HG03558 (cell line): ENCODE data around the gene PPP1R1A.

Experiments
- ATAC-seq: cut with Tn5 transposase; IDR thresholded peaks from one replicate; pipeline ENCODE4 v1.9.1; 2021; ENCODE audit warnings: moderate number of reproducible peaks; ENCODE audit not compliant: unreplicated experiment; ENCODE audit errors: extremely low read depth

PPP1R1A gene

DNA sequence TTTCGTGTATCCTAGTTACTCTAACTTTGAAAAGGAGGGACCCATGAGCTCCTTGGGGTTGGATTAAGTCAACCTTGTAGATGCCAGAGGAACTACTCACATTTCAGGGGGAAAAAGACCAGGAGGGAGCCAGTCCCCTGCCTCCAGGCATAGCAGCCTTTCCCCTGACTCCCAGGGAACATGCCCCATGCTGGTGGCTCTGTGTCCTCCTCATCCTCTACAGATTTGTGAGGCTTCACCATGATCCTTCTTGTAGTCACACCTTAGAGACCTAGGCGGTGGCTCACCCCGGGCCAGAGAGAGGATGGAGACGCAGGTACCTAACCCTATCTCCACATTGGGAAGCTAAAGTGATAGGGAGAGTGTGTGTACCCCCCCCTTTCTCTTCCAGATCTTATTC is 16.0 kb upstream of the PPP1R1A start:
- no peak for ATAC-seq

DNA sequence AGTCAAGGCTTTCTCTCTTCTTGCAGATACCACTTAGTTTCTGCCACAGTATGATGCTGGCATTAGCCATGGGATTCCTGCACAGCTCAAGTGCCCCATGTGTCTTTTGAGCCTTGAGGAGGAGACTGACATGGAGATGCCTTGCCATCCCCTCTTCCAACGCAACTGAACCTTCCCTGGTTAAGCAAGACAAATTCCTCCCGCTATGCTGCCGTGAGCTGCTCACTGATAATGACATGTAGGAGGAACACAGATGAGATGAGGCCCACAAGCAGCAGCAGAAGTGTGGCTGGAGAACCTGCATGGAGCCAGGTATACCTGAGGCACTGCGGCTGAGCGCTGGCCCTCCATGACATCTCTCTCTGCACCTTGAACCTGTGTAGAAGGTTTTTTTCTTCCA is 15.4 kb upstream of the PPP1R1A start:
- no peak for ATAC-seq

DNA sequence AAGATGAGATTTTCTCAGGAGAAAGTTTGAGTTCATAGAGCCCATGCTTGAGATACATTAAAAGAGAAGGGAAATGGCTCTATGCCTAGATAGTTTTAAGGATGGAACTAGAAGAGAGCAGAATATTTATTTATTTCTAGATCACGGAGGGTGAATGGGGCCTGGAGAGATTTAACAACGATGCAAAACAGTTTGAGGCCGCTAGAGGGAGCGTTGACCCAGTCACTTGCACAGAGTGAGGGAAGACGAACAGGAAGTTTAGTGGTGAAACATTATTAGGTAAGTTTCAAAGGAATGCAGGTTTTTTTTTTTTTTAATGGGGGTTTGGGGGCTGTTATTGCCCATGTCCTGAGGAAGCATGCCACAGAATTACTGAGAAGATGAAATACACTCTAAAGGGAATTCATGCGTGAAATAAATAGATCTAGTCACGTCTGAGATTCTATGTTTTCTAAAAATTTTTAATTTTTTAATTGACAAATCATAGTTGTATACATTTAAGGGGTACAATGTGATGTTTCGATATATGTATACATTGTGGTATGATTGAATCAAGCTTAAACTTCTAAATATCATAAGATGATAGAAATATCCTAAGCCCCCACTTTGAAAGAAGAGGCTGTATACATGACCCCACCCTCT is 14.8 kb upstream of the PPP1R1A start:
- ATAC-seq: peak; percentile 91

DNA sequence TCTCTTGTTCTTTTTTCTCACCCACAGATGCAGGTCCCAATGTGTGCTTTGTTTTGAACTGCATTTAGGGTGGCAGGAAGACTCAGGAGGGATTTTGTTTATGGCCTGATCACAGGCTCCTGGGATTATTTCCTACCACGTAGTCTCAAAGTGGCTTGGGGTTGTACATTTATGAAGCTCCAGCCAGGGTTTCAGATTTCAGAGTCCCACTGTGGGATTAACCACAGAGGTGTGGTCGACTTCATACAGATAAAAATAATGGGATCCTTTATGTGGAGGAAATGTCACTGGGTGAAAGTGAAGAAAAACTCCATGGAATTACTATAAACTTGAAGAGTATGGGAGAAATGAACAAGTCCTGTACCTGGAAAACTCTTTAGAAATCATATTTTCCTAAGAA is 14.2 kb upstream of the PPP1R1A start:
- ATAC-seq: no peak

DNA sequence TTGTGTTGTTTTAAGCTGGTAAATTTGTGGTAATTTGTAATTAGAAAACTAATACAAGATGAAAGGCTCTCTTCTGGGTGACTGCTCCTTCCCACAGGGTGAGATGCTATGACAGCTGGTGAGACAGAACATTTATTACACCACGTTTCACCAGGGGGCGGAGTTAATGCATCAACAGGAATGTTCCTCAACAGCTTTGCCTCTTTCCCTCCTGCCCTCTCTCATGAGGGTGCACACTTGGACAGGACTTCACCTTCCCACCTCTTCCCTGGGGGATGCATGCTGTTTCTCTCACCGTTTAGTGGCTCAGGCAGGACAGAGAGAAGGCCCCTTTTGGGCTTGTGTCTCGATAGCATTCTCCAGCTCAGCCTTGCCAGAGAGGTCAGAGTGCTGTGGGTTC is 13.4 kb upstream of the PPP1R1A start:
- no peak for ATAC-seq

DNA sequence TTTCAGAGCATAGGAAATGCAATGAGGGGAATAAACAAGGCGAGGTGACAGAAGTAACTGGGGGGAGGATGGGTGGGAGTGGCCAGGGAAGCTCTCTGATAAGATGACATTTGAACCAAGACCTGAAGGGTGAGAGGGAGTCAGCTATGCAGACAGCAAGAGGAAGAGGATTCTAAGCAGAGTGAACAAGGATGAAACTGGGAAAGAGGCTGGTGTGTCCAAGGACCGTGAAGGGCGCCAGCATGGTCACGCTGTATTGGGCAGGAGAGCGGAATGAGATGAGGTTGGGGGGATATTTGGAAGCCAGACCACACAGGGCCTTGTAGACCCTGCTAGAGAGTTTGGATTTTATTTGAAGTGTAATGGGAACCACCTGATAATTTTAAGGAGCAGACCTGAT is 10.5 kb upstream of the PPP1R1A start:
- ATAC-seq: no peak

DNA sequence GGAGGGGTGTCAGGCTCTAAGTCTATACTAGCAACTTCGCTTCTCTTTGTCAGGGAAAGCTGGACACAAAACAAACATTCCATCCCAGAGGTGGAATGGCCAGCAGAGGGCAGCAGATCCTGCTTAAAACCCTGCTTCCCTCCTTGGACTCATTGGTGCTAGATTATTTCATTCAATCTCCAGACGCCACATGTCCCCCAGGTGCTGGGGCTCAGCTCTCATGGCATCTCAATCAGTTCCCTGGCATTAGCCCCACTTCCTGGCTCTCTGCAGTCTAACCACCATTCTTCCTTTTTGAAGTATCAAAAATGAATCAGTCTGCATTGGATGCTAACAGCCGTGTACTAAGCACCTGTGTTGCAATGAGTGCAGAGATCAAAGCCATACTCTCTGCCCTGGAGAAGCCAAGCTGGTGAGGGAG is 8.1 kb upstream of the PPP1R1A start:
- ATAC-seq: no peak

DNA sequence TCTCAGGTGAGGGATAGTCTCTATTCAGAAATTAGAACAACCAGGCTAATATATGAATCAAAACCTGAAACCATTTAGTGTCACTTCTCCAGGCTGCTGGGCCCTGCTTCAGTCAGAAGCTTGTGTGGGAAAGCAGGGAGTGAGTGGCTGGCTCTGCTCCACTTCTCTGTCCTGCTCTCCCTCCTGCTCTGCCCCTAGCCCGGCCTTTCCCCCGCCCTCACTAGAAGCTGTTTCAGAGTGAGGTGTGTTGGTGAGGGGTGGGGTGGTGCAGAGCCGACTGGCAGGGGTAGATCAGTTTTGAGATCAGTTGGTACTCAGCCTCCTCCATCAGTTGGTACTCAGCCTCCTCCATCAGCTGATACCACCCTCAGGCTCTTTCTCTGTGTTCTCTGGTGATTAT is 7.0 kb upstream of the PPP1R1A start:
- ATAC-seq: no peak

DNA sequence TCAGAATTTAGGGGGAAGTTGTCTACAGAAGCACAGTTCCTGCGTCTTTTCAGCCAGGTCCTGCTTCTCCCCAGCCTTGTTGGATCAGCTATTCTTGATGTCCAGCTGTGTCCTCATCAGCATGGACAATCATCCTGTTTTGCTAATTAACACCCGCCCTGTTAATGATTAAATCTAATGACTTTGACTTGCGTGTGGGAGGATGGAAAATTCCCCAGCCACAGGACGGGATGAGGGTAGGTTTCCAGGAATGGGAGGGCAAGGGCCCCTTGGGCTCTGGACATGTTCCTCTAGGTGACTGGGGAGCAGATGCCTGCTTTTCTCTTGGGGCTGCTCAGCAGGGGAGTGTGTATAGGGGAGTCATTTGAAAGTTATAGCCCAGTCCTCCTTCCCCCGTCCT is 5.3 kb upstream of the PPP1R1A start:
- no peak for ATAC-seq

DNA sequence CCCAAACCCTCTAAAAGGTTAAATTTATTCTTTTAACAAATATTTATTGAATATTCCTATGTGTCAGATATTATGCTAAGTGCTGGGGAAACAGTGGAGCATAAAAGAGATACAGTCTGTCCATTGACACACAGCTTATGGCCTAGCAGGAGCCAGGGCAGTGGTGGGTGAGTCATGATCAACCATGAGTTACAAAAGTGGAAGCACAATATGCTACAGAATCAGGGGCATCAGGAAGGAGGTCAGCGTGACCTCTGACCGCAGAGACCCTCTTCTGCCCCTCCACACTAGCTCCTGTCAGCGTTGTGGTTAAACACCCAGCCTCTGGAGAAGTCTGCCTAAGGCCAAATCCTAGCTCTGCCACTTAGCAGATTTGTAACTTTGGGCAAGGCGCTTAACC is 4.7 kb upstream of the PPP1R1A start:
- ATAC-seq: no peak

DNA sequence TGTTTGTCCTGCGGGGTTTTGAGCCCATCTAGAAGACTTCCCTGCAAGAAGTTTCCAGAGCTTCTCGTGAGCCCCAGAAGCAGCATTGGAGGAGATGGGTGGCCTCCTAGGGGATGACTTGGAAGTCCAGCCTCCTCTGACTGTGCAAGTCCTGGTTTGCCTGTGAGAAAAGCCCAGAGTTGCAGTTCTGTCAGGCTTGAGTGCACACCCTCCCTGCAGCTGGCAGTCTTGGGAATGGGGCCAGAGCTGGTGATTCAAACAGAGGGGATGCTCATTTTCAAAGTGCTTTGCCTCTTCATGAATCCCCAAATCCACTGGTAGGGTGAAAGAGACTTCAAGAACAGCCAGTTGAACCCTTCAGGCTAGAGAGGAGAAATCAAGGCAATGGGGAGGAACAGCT is 3.9 kb upstream of the PPP1R1A start:
- ATAC-seq: no peak

DNA sequence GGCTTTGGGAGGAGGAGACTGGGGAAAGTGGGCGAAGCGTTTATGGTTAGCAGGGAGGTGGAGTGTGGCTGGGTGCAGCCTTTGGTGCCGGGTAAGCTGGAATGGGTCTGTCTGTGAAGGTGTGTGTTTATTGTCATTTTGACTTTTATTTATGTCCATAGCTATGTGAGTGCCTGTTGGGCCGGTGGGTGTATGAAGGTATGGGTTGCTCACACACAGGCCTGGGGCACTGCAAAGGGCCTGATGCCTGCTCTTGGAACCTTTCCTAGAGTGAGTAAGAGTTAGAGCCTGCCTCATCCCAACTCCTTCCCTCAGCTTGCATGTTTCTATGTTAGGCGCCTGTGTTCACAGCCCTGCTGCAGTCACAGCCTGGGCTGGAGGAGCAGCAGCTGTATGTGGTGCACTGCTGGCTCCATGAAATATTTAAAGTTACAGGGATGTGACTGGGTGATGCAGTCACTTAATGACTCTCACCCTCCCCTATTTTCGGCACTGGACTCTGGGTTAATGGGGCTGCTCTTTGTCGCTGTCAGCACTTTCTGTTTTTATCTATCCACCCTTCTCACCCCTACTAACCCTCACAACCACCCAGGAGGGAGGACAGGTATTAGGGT is 2.6 kb upstream of the PPP1R1A start:
- ATAC-seq: no peak

DNA sequence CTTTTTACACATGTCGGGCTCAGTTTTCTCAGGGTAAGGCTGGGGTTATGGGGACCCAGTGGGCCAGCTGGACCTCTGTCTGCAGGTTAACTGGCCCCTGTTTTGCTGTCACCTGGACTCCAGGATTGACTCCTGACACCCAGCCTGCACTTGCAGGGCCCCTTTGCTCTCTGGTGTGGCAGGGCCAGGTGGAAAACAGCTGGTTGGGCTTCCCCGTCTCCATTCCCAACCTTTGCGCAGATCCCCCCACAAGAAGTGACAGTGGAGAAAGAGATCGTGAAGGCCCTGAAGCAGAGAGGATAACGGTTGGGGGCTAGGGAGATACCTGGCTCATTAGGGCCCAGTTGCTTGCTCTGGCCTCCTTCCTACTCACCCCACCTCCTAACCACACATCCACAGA is 1.5 kb upstream of the PPP1R1A start:
- ATAC-seq: no peak

DNA sequence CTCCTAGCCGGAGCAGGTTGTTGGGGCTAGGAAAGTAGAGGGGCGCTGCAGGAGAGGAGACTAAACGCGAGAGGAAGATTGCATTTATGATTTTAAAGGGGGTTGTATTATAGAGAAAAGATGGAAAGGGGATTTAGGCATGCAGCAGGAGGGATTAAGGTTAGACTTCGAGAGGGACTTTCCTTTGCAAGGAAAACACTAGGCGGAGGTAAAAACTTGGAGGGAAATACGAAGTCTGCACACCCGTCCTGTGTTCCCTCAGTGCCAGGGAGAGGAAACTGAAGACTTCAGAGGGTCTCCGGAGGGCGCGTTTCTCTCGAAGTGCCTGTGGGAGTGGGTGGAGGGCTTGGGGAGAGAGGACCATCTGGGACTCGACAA is 420 bp upstream of the PPP1R1A start:
- no peak for ATAC-seq

DNA sequence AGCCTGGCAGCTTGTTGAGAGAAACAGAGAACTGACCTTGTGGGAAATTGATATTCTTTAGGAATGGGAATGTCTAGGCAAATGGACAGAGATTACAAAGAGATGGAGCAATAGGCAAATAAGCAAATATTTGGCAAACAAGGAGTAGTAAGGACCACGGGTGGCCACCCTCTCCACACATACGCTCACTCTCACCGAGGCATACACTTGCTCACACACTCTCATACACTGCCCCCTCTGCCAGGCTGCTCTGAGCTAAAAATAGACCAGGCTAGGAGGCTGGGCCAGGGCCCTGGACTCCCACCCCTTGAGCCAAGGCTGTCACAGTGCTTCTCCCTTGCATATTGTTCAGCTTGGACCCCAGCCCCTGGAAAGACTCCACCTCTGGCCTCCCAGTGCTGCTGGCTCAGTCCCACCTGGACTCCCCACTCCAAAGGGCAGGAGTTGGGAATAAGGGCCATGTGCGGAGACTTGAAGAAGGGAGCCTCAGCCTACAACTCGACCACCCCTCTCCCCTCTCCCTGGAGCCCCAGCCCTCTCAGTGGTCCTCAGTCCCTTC is 1.1 kb downstream of the PPP1R1A start:
- ATAC-seq: no peak

DNA sequence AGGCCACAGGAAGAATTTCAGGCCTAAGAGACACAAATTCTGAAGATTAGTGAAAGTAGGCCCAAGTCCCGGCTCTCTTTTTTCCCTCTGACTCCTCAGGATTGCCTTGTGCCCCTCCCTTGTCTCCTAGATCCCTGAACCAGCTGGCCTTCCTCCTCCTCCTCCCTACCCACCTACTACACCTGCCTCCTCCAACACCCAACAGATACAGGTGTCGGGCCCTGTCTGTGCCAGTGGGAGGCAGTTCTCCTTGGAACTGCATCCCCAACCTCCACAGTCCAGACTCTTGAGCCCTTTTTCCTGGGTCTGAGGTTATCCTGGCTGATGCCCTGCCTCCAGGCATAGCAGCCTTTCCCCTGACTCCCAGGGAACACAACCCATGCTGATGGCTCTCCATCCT is 1.8 kb downstream of the PPP1R1A start:
- ATAC-seq: no peak

DNA sequence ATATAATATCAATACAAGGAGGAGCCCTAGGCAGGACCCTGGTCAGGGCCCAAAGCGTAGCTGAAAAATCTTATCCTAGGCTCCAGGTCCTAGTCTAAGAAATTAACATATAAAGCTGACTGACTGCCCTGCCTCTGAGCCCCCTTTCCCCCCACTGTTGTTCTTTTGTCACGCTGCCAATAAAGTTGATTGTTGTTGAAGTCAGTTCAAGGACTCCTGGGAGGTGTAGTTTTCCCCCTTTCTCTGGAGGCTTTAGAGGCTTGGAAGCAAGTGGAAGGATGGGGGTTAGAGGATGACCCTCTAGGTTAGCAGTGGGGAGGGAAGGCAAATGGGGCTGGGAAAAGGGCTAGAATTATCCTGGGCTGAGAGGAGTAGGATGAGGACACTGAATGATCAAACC is 3.2 kb downstream of the PPP1R1A start:
- no peak for ATAC-seq

DNA sequence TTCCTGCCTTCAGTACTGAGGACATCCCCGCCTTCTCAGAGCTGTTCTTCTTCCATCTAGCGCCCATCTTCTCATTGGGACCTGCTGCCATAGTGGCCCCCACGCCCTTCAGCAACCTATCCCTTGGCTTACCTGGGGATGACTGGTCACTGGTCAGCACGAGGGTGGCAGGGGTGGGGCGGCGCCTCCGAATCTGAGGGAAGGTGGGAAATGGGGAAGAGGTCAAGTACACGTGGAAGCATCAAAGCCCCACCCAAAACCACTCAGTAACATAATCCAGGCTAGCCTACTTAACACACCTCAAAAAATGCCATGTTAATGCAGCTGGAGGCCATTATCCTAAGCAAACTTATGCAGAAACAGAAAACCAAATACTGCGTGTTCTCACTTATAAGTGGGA is 4.3 kb downstream of the PPP1R1A start:
- ATAC-seq: no peak

DNA sequence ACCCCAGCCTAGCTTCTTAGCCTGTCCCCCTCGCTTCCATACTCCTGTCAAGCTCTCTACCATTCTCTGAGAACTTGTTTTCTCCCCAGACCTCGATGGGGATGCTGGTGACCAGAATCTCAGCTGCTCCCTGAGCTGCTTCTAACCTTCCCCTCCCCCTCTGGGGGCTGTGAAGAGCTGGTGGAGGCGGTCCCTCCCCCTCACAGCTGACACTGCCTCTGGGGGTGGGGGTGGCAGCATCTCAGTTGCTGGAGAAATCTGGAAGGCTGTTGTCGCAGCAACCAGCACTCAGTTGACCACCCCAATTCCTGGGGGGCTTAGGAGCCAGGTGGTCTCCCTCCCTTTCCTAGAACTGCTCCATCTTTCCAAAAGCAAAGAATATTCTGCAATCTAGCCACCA is 4.7 kb downstream of the PPP1R1A start:
- ATAC-seq: no peak

DNA sequence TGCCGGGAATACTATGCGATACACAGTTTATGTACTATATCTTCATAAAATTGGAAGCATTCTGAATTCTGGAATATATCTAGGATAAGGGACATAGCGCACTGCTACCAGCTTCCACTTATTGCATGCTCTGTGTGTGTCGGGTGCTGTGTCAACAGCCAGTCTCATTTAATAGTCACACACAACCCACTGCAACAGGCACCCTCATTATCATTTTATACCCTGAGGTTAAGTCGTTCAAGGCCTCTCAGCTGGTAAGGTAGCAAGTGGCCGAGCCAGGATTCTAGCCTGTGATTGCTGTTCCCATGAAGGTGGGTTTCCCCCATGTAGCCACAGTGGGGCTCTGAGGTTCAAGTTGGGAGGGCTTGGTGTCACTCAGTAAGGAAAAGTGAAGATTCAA is 7.0 kb downstream of the PPP1R1A start:
- ATAC-seq: no peak

DNA sequence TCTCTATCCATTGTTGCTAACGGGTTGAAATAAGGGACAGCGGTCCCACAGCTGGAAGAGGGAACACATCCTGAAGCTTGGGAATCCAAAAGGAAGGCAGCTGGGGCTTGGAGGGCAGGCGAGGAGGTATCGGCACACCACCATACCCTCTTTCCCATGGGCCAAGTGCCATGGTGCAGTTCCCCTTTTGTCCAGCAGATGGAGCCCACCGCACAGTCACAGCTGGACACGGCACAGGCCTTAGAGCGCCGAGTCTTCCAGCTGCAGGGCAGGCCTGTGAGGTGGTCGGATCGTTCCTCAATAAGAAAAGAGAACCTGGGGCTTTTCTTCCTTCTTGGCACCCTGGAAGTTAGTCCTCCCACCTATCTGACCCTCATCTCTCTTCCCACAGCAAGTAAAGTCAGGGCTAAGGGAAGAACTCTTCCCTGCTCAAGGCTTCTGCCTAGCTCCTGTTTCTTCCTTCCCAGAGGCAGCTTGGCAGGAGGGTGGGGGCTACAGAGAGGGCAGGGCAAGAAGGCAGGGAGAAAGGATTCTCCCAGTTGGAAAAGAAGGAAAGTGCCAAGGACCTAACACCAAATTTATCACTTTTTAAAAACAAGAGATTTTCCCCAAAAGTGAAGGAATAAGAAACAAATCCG is 8.6 kb downstream of the PPP1R1A start:
- peak; percentile 84 for ATAC-seq

DNA sequence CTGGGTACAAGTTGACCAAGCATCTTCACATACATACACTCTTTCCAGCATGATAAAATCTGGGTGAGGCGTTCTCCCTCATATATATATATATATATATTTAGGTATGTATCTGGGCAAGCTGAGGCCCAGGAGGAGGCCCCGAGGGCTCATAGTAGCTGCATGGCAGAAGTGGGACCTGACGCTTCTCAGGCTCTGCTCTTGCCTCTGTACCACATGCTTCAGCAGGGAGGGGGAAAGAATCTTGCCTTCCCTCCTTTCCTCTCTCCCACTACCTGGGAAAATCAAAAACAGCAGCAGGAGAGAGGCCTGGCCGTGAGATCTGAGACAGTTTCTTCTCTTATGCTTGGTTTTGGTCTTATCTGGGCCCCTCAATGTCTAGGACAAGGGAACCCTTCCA is 9.2 kb downstream of the PPP1R1A start:
- ATAC-seq: no peak
